Endometrial microvascular endothelial cells (primary cell): Measurements from ENCODE around the gene UBAC2. TPM values are rescaled to one million over a fixed set of nuclear protein-coding genes. Genes with fewer than 3 reads are reported as not detected.

Source experiments
- in situ Hi-C: cut with HindIII; loops from 2 replicates; pipeline ENCODE4 v1.10.0; 2017; ENCODE audit warnings: low sequenced_read_pairs, low pct_unique_long_range_greater_than_20kb; ENCODE audit errors: inconsistent ontology term
- total RNA-seq: library from RNA; depleted of rRNA; stranded (reverse); fragments of >200 nt; gene quantifications from one replicate; pipeline ENCODE4 v1.2.3, GENCODE V29; 2015; ENCODE audit errors: inconsistent ontology term

UBAC2 gene
- total RNA-seq, 1 donor from 2014 or later = 56.8 TPM

DNA sequence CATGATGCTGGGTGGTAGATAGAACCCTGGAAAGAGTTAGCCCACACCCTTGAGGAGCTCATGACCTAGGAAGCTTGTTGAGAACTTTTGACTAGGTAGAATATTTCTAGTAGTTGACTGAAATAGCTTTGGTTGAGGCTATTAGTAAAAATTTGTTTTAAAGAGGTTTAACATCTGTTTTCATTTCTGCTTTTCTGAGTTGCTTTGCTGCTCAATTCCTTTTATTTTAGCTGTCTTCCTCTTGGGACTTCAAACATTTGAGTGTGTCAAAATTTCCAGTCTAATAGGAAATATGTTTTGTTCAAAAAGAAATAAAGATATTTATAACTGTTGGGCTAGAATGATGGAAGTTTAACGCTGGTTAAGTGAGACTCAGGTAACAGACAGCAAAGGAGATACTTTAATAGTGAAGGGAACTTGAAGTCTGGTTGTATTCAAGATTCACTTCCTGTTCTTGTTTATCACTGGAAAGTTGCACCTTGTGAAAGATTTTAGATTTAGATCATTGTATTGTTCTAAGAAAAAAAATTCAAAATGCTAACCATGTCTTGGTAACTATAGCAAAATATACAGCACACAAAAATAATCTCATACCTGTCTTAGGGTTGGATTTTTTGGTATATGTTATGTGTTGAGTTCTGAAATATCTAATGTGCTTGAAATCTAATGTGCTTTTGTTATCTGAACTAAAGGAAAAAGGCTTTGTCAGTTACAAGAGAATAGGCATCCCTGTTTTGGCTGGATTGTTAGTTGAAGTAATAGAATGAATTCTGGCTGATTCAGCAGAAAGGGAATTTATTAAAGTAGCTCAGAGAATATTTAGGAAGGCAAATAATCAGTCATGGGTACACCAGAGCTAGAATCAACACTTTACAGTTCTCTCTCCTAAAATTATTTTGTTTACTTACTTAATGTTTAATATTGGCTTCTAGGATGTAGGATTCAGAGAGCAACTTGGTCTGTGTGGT, 81.9 kb downstream of the UBAC2 start:
- in situ Hi-C loops = no loop called here

GRCh38 chr13:99285432-99286182, 85.0 kb downstream of the UBAC2 start:
- in situ Hi-C loops = no loop called here

- in situ Hi-C loops = no loop called here
Measured at GRCh38 chr13:99287551-99287950, 86.9 kb downstream of the UBAC2 start.

- in situ Hi-C loops = no loop called here
Measured at GRCh38 chr13:99288089-99288488, 87.4 kb downstream of the UBAC2 start.

- in situ Hi-C loops = no loop called here
Measured at GRCh38 chr13:99289271-99289670, 88.6 kb downstream of the UBAC2 start.

DNA sequence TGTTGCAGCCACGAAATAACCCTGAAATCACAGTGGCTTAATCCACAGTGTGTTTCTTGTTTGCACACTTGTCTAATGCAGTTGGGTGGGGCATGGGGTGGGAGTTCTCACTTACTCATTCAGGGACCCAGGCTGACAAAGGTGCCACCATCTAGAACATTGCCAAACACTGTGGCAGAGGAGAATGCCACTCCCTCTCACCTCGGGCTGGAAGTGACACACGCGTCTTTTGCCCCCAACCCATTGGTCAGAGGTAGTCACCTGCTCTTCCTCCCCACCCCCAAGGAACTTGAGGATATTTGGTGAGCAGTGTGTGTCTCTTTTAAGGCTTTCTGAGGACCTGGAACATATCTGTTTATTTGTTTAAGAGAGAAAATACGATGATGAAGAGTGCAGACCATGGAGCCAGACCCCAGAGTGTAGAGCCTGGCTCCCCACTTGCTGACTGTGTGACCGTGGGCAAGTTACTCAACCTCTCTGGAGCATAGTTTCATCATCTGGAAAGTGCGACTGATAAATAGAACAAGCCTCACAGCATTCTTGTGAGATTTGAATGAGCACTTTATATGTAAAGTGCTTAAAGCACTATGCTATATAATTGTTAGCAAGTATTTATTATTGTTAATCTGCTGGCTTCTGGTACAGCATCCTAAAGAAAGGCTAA, 89.2 kb downstream of the UBAC2 start:
- in situ Hi-C loops = no loop called here

- in situ Hi-C loops = no loop called here
Measured at GRCh38 chr13:99290894-99291293, 90.2 kb downstream of the UBAC2 start.

DNA sequence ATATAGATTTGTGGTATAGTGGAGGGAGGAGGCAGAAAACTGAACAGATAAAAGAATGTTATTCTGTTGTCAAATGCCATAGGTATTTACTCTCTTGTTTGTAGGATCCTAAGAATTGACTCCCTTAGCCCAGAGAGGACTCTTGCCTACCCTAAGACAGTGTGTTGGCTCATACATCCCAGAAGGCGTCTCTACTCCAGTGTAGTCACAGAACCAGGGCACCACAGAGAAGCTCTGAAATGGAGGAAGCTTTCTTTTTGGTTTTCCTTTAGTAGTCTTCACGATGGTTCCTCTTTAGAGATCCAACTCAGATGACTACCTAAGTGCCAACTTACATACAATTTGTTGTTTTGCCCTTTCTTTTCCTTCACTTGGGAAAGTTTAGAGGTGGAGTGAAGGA, 92.5 kb downstream of the UBAC2 start:
- in situ Hi-C loops = no loop called here

DNA sequence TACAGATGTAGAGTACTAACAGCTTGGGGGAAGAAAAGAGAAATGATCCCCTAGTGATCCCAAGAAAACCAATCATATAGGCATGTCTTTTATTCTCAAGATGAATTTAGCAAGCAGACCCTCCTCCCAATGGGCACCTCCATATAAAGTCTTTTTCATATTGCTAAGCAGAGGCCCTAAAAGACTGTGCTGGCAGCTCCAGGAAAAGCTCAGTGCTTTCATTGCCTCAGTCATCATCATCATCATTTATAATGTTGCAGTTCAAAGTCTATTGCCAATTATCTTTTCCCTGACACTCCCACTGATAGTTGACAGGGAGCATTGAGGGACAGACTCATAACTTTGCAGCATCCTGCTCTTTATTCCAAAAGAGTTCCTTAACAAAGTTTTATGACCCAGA, 93.5 kb downstream of the UBAC2 start:
- in situ Hi-C loops = no loop called here

DNA sequence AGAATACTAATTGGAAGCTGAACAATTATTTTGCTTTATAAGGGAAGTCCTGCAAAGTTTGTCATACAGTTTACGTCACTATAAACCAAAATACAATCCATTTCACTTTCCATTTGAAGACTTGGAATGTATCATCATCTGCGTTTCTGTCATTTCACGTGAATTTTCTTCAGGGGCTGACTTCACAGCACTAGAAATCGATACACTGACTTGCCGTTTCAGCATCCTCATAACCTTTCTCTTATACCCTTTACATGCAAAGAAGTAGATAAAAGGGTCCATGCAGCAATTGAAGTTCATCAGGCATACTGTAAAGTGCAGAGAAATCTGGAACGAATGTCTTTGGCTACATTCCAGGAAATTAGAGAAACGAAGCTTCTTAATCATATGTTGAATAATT, 94.3 kb downstream of the UBAC2 start:
- in situ Hi-C loops = no loop called here

DNA sequence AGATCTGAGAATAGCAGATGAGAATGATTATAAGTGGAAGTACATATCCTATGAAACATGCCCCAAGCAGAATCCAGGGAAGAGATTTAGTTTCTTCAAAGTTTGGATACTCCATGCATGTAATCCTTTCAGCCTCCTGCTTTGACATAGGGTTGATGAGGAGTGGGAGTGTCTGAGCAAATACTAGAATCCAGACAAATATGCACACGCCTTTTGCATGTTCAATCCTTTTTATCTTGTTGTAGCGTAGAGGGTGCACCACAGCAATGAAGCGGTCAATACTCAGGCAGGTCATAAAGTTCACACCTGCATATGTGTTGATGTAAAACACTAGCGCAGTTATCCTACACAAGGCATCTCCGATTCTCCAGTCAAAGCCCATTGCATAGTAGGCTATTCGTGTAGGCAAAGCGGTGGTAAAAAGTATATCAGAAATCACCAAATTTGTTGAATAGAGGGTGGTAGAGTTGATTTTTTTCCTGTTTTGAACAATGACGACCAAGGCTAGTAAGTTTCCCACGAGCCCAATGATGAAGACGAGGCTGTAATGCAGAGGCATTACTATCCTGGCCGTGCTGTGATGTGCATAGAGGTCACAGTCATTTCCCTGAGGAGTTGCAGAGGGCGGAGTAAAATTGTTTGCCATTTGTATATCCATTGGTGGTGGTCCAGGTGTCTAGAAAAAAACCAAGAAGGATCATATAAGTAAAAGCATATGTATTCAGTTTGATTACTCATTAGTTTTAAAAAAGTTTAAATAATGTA, 95.0 kb downstream of the UBAC2 start:
- in situ Hi-C loops = no loop called here

DNA sequence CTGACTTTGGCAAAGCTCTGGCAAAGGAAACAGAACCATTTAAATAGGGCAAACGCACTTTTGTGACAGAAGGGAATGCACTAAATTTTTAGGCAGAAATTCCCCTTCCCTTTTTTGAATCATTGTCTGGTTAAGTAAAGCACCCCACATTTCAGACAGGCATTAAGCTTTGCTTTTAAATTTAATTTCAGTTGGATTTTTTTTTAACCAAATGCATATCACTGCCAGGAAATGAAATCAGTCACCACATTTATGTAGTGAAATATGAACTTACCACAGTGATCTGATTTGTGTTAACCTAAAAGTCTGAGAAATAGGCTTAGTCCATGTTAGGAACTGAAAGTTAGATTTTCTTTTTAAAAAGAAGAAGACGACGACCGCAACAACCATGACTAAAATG, 95.7 kb downstream of the UBAC2 start:
- in situ Hi-C loops = no loop called here

GRCh38 chr13:99297331-99297730, 96.7 kb downstream of the UBAC2 start:
- in situ Hi-C loops = no loop called here

DNA sequence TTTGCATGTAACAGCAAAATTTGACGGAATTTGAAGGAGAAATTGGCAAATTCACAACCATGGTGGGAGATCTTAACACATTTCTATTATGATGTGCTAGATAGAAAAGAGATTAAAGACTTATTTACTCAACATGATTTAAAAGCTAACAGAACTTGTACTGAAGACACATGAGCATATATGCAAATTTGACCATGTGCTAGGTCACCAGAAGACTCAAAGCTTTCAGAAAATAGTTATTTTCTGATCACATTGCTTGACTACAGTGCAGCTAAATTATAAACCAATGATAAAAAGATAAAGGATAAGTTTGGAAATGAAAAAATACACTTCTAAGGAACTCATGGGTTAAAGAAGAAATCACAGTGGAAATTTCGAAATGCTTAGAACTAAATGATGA, 97.4 kb downstream of the UBAC2 start:
- in situ Hi-C loops = no loop called here

GRCh38 chr13:99299256-99299919, 98.7 kb downstream of the UBAC2 start:
- in situ Hi-C loops = no loop called here

DNA sequence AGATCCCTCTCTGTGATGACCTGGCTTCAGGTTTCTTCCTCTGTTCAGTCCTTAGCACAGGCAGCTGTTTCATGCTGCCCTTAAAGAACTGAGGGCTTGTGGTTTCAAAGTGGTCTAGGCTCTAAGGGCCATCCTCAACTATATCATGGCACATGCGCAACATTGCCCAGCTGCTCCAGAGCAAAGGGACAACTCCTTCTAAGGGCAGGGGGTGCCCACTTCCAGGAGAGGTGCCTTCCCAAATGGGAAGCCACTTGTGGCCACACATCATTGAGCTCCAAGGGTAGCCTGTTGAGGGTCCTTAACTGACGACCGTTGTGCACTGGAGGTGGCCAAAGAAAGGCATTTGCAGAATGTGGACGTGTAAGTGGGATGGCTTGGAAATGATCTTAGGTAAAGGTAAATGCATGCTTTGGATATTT, 99.3 kb downstream of the UBAC2 start:
- in situ Hi-C loops = no loop called here

DNA sequence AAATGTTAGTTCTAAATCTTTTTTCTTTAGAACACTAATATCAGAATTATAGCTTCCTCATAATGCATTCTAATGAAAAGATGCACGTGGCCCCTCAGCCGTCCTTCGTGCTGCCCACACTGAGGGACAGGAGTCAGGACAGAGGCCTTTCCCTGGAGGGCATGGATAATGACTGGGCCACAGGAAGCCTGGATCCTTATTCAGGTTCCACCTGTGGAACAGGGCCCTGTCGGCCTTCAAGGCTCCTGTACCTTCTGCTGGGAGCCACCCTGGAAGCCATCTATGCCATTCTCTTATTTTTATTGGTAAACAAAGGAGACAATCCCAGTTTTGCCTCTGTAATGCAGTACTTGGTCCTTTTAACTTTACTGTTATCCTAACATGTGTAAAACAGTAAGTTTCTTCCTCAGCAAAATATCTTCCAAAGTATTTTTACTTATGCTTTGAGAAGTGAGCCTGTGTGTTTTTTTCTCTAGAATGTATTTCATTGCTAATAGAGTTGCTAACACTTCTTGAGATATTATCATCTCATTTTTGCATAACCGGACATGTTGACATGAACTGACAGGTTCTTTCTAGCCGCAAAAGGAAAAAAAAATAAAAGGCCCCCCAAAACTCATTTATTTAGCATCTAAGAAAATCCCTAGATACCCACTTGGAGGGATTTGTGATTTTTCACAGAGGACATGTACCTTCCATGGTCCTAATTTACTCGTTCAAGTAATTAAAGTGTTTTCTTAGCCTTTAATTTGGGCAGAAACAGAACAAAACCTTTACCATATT, 100.6 kb downstream of the UBAC2 start:
- in situ Hi-C loops = no loop called here
